Calu3 (cell line): Measurements from ENCODE around the gene ADSS2. TPM values are rescaled to one million over a fixed set of nuclear protein-coding genes. Genes with fewer than 3 reads are reported as not detected.
A peak's percentile ranks its signal among the peaks of the same experiment; 100 is the strongest.

Experiments
- BruUV-seq: library from RNA; stranded (reverse); fragments of 400-500 nt; replicated peaks from 2 replicates; lab custom pipeline; 2021; lab: Mats Ljungman, UMichigan
- CTCF ChIA-PET: fragments of 300-600 bp; sonication (Branson Sonifier 250); formaldehyde crosslinking; loops from one replicate; lab custom pipeline; 2022; ENCODE audit warnings: antibody characterized with exemption; lab: Charles Lee
- DNase-seq: peaks from one replicate; pipeline ENCODE4 v3.0.0; 2022
- H3K27ac Mint-ChIP-seq: one replicate; pipeline ENCODE4 v1.8.0; 2022; ENCODE audit warnings: mixed read lengths; ENCODE audit not compliant: unreplicated experiment
- H3K27me3 Mint-ChIP-seq: one replicate; pipeline ENCODE4 v1.8.0; 2022; ENCODE audit warnings: mixed read lengths; ENCODE audit not compliant: unreplicated experiment
- H3K36me3 Mint-ChIP-seq: one replicate; pipeline ENCODE4 v1.8.0; 2022; ENCODE audit warnings: mild to moderate bottlenecking, moderate library complexity, mixed read lengths; ENCODE audit not compliant: insufficient read depth, unreplicated experiment
- H3K4me1 Mint-ChIP-seq: one replicate; pipeline ENCODE4 v1.8.0; 2022; ENCODE audit warnings: mild to moderate bottlenecking, low read depth, mixed read lengths; ENCODE audit not compliant: unreplicated experiment
- H3K4me3 Mint-ChIP-seq: one replicate; pipeline ENCODE4 v1.8.0; 2022; ENCODE audit warnings: mild to moderate bottlenecking, low read depth, moderate library complexity, mixed read lengths; ENCODE audit not compliant: unreplicated experiment
- H3K9me3 Mint-ChIP-seq: one replicate; pipeline ENCODE4 v1.8.0; 2022; ENCODE audit warnings: low read depth, mixed read lengths; ENCODE audit not compliant: unreplicated experiment
- intact Hi-C: fragments of 100-400 bp; cut with micrococcal nuclease; formaldehyde crosslinking; loops from one replicate; pipeline ENCODE4 v1.10.0; 2022; ENCODE audit not compliant: unreplicated experiment
- total RNA-seq: library from RNA; stranded (reverse); gene quantifications from 2 replicates; pipeline ENCODE4 v1.2.3, GENCODE V29; 2022
- TF ChIP-seq, protein P1 (sequence below): fragments of 200-600 bp; IDR thresholded peaks from one replicate; pipeline ENCODE4 v1.8.0; 2022; ENCODE audit warnings: antibody characterized with exemption; ENCODE audit not compliant: unreplicated experiment

Gene ADSS2
- total RNA-seq, 1 experiment from 2014 or later = 68.3 TPM

DNA sequence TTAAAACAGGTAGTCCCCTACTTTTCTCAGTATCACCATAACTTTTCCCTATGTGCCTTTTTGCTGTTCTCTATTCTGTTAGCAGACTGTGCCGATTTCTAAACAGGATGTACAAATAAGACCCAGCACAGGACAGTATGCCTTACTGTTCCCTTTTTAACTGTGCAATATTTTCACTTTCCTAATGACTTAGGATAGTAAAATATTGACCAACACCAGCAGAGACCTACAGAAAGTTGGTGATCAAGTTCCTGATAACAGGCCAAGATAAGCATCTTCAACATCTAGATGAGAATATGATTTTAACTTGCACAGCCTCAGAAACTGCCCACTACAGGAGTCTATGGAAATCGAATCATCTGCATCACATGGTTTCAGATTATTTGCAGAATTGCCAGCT is 42.0 kb downstream of the ADSS2 start:
- H3K27me3 Mint-ChIP-seq = no peaks in the 10 kb centered on the region
- H3K4me1 Mint-ChIP-seq = peaks cover 13% of the 10 kb centered on the region
- CTCF ChIA-PET = no interaction called here
- H3K4me3 Mint-ChIP-seq = no peak overlapping the region
- TF ChIP-seq, protein P1, sequence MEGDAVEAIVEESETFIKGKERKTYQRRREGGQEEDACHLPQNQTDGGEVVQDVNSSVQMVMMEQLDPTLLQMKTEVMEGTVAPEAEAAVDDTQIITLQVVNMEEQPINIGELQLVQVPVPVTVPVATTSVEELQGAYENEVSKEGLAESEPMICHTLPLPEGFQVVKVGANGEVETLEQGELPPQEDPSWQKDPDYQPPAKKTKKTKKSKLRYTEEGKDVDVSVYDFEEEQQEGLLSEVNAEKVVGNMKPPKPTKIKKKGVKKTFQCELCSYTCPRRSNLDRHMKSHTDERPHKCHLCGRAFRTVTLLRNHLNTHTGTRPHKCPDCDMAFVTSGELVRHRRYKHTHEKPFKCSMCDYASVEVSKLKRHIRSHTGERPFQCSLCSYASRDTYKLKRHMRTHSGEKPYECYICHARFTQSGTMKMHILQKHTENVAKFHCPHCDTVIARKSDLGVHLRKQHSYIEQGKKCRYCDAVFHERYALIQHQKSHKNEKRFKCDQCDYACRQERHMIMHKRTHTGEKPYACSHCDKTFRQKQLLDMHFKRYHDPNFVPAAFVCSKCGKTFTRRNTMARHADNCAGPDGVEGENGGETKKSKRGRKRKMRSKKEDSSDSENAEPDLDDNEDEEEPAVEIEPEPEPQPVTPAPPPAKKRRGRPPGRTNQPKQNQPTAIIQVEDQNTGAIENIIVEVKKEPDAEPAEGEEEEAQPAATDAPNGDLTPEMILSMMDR = no peak
- peaks cover 77% of the 10 kb centered on the region for H3K36me3 Mint-ChIP-seq
- H3K27ac Mint-ChIP-seq = peak overlapping the region; percentile 56
- no TSS peak for BruUV-seq
- H3K9me3 Mint-ChIP-seq = no peaks in the 10 kb centered on the region
- intact Hi-C loops = no loop called here
- no peak for DNase-seq

GRCh38 chr1:244406337-244406736 is 45.4 kb downstream of the ADSS2 start:
- Mint-ChIP-seq H3K27ac (no peak overlapping the region), H3K36me3 (peaks cover 80% of the 10 kb centered on the region), H3K27me3 (no peaks in the 10 kb centered on the region), H3K4me3 (no peak overlapping the region), H3K9me3 (peaks cover 5% of the 10 kb centered on the region), H3K4me1 (peaks cover 13% of the 10 kb centered on the region)
- CTCF ChIA-PET = no interaction called here
- intact Hi-C loops = no loop called here
- TF ChIP-seq, protein P1 = no peak
- BruUV-seq = no TSS peak
- no peak for DNase-seq

- Mint-ChIP-seq H3K27ac (no peak overlapping the region), H3K4me1 (peaks cover 13% of the 10 kb centered on the region), H3K36me3 (peaks cover 80% of the 10 kb centered on the region), H3K9me3 (peaks cover 9% of the 10 kb centered on the region), H3K27me3 (no peaks in the 10 kb centered on the region), H3K4me3 (no peak overlapping the region)
- BruUV-seq = no TSS peak
- no peak for DNase-seq
- intact Hi-C loops = no loop called here
- TF ChIP-seq, protein P1 = no peak
- CTCF ChIA-PET = no interaction called here
Measured at GRCh38 chr1:244405856-244406255, 45.9 kb downstream of the ADSS2 start.

DNA sequence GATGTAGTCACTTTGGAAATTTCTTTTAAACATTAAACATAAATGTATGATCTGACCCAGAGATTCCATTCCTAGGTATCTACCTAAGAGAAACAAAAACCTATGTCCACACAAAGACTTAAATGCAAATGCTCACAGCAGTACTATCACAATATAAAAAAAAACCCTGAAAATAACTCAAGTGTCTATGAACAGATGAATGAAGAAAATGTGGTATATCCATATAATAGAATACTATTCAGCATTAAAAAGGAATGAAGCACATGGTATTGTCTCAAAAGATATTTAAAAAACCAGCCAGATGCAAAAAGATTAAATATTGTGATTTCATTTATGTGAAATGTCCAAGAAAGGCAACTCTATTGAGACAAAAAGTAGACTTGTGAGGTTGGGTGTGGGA is 48.3 kb downstream of the ADSS2 start:
- Mint-ChIP-seq H3K27me3 (no peaks in the 10 kb centered on the region), H3K36me3 (peaks cover 79% of the 10 kb centered on the region), H3K9me3 (peaks cover 9% of the 10 kb centered on the region), H3K4me1 (no peaks in the 10 kb centered on the region), H3K27ac (no peak overlapping the region), H3K4me3 (no peak overlapping the region)
- no peak for DNase-seq
- BruUV-seq = no TSS peak
- intact Hi-C loops = no loop called here
- CTCF ChIA-PET = no interaction called here
- TF ChIP-seq, protein P1 = no peak
